Psoas muscle (tissue), 8 donors: Measurements from ENCODE around the gene LHCGR. TPM values are rescaled to one million over a fixed set of nuclear protein-coding genes. Genes with fewer than 3 reads are reported as not detected.

Experiments used
- ATAC-seq, 4 donors: fragments of 200-7000 bp; cut with Tn5 transposase; one replicate each; pipeline ENCODE4 v1.9.1; 2020; ENCODE audit warnings: moderate library complexity in 3 of 4, mild to moderate bottlenecking in 2 of 4
- DNase-seq, 2 donors: peaks; one replicate each; pipeline ENCODE4 v3.0.0-alpha.2; 2020
- H3K27ac ChIP-seq: fragments of 200-600 bp; one replicate; pipeline ENCODE4 v1.8.0; 2022
- H3K27me3 ChIP-seq, 3 donors: fragments of 200-600 bp in 1 of 3; one replicate each; pipeline versions ENCODE4 v1.6.1 to v1.8.0; 2013 to 2022; ENCODE audit warnings: low read length in 2 of 3, mild to moderate bottlenecking in 2 of 3, moderate library complexity in 1 of 3; ENCODE audit not compliant: insufficient read depth in 3 of 3
- H3K36me3 ChIP-seq, 2 donors: fragments of 200-600 bp in 1 of 2; one replicate each; pipeline versions ENCODE4 v1.6.1 to v1.8.0; 2013 to 2022; ENCODE audit warnings: low read depth in 1 of 2, mild to moderate bottlenecking in 1 of 2, moderate library complexity in 1 of 2; ENCODE audit not compliant: insufficient read depth in 1 of 2
- H3K4me1 ChIP-seq: fragments of 200-600 bp; one replicate; pipeline ENCODE4 v1.8.0; 2022
- H3K4me3 ChIP-seq: fragments of 200-600 bp; one replicate; pipeline ENCODE4 v1.8.0; 2022; ENCODE audit warnings: mild to moderate bottlenecking
- H3K9me3 ChIP-seq: fragments of 200-600 bp; one replicate; pipeline ENCODE4 v1.8.0; 2022
- WGBS, 3 donors: extraction: QIAGEN DNeasy Blood & Tissue Kit; methylation state at CpG; one replicate each; pipeline versions ENCODE4 v1.1.6 to v1.1.7; 2013; 5-methylcytosine and 5-hydroxymethylcytosine counted together
- intact Hi-C, 2 donors: fragments of 100-400 bp; cut with DNase I; formaldehyde crosslinking; loops; one replicate each; pipeline versions ENCODE4 v1.11.0 to v1.14.2; 2022
- polyA plus RNA-seq, 3 donors: library from polyadenylated mRNA; stranded (reverse); fragments of 200-250 nt; gene quantifications; one replicate each; pipeline ENCODE4 v1.2.3, GENCODE V29; 2013
- total RNA-seq, 4 donors: library from RNA; stranded (reverse); fragmentation: NEBNext Ultra II Directional in 2 of 4; extraction: Animal tissue kit (Norgen Biotek cat#: 25700) in 2 of 4; gene quantifications; one replicate each; pipeline versions ENCODE4 v1.2.1 to v1.2.4, GENCODE V29; 2021 to 2023
- TF ChIP-seq, protein P1 (sequence below): fragments of 200-600 bp; IDR thresholded peaks from one replicate; pipeline ENCODE4 v1.8.0; 2022; ENCODE audit warnings: antibody characterized with exemption
- donor health status: healthy with polysubstance abuse.
- donor health status: DM: no; HTN: no; CAD: no; lungs with moderate emphysema.
- donor health status: Bipolar disorder and iron deficiency.
- donor health status: healthy.
- donor health status: DM: yes; HTN: yes; CAD: no.
- donor health status: DM: no; HTN: no; CAD: no.
- donor health status: DM: no; HTN: no; CAD: no.
- donor health status: DM: yes; HTN: yes; CAD: no.

LHCGR gene
- total and polyA plus RNA-seq, 7 donors, result 0.01 to 0.04 (median 0.03) TPM; not detected in 4

- WGBS, 3 donors, result 68 to 95% (median 73%) methylated on average over 1 of the region's 1 CpG
- TF ChIP-seq, protein P1, sequence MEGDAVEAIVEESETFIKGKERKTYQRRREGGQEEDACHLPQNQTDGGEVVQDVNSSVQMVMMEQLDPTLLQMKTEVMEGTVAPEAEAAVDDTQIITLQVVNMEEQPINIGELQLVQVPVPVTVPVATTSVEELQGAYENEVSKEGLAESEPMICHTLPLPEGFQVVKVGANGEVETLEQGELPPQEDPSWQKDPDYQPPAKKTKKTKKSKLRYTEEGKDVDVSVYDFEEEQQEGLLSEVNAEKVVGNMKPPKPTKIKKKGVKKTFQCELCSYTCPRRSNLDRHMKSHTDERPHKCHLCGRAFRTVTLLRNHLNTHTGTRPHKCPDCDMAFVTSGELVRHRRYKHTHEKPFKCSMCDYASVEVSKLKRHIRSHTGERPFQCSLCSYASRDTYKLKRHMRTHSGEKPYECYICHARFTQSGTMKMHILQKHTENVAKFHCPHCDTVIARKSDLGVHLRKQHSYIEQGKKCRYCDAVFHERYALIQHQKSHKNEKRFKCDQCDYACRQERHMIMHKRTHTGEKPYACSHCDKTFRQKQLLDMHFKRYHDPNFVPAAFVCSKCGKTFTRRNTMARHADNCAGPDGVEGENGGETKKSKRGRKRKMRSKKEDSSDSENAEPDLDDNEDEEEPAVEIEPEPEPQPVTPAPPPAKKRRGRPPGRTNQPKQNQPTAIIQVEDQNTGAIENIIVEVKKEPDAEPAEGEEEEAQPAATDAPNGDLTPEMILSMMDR, result no peak
- DNase-seq (no peak), ATAC-seq (no peak)
- no peaks in the 10 kb centered on the region for H3K9me3 ChIP-seq
- intact Hi-C loops, result no loop called here
- no peak overlapping the region for H3K27ac ChIP-seq
- no peaks in the 10 kb centered on the region for H3K4me1 ChIP-seq
- H3K27me3 ChIP-seq, result no peaks in the 10 kb centered on the region
- H3K4me3 ChIP-seq, result no peak overlapping the region
- no peaks in the 10 kb centered on the region for H3K36me3 ChIP-seq
Measured at GRCh38 chr2:48696881-48697280, 58.6 kb downstream of the LHCGR start.

- no peaks in the 10 kb centered on the region for H3K27me3 ChIP-seq
- no peak overlapping the region for H3K4me3 ChIP-seq
- TF ChIP-seq, protein P1, result no peak
- no peaks in the 10 kb centered on the region for H3K36me3 ChIP-seq
- intact Hi-C loops, result no loop called here
- no peaks in the 10 kb centered on the region for H3K4me1 ChIP-seq
- ATAC-seq, result no peak
- no peaks in the 10 kb centered on the region for H3K9me3 ChIP-seq
- no peak overlapping the region for H3K27ac ChIP-seq
- DNase-seq, result no peak
Measured at GRCh38 chr2:48695991-48696390, 59.5 kb downstream of the LHCGR start.

DNA sequence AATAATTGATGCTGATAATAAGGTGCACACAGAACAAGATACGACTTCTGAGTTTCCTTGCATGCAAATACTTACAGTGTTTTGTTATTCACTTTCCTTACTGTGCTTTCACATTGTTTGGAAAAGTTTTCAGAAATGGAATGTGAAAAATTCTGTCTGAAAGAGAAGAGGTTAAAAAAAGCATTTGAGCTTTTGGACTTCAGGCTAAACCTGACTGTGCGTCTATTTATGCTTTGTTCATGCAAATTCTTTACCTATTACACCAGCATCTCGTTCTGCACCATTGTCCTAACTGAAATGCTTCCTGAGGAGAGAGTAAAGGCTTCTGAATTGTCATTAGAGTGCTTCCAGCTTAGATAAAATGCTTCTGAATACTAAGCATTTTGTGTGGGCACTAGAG, 61.4 kb downstream of the LHCGR start:
- 27 to 41% (median 36%) methylated on average over 3 of the region's 3 CpGs for WGBS, 3 donors
- ATAC-seq (no peak), DNase-seq (no peak)
- Histone ChIP-seq H3K27me3 (no peaks in the 10 kb centered on the region), H3K9me3 (no peaks in the 10 kb centered on the region), H3K4me1 (no peaks in the 10 kb centered on the region), H3K4me3 (no peak overlapping the region), H3K27ac (no peak overlapping the region), H3K36me3 (no peaks in the 10 kb centered on the region)
- TF ChIP-seq, protein P1, result no peak
- intact Hi-C loops, result no loop called here

- ATAC-seq, result no peak
- 50 to 53% (median 53%) methylated on average over 3 of the region's 3 CpGs for WGBS, 3 donors
- intact Hi-C loops, result no loop called here
Measured at GRCh38 chr2:48693645-48694044, 61.9 kb downstream of the LHCGR start.

GRCh38 chr2:48693066-48693465, 62.5 kb downstream of the LHCGR start:
- TF ChIP-seq, protein P1, result no peak
- no peak for ATAC-seq
- no peaks in the 10 kb centered on the region for H3K36me3 ChIP-seq
- 80 to 90% (median 84%) methylated on average over 4 of the region's 4 CpGs for WGBS, 3 donors
- H3K4me1 ChIP-seq, result no peaks in the 10 kb centered on the region
- no peaks in the 10 kb centered on the region for H3K9me3 ChIP-seq
- H3K4me3 ChIP-seq, result no peak overlapping the region
- no peak overlapping the region for H3K27ac ChIP-seq
- H3K27me3 ChIP-seq, result no peaks in the 10 kb centered on the region
- intact Hi-C loops, result no loop called here
- no peak for DNase-seq

More at GRCh38 chr2:48693645-48694044, 61.9 kb downstream of the LHCGR start:
- H3K4me3 ChIP-seq, result no peak overlapping the region
- H3K9me3 ChIP-seq, result no peaks in the 10 kb centered on the region
- no peaks in the 10 kb centered on the region for H3K36me3 ChIP-seq
- no peaks in the 10 kb centered on the region for H3K27me3 ChIP-seq
- no peak for DNase-seq
- TF ChIP-seq, protein P1, result no peak
- H3K27ac ChIP-seq, result no peak overlapping the region
- H3K4me1 ChIP-seq, result no peaks in the 10 kb centered on the region
